ENCODE data around the gene SLCO2B1. TPM values are rescaled to one million over a fixed set of nuclear protein-coding genes. Genes with fewer than 3 reads are reported as not detected.

SLCO2B1 gene
- total RNA-seq, 4 donors from 2014 or later, result 1.9 to 17.6 (median 5.0) TPM

DNA sequence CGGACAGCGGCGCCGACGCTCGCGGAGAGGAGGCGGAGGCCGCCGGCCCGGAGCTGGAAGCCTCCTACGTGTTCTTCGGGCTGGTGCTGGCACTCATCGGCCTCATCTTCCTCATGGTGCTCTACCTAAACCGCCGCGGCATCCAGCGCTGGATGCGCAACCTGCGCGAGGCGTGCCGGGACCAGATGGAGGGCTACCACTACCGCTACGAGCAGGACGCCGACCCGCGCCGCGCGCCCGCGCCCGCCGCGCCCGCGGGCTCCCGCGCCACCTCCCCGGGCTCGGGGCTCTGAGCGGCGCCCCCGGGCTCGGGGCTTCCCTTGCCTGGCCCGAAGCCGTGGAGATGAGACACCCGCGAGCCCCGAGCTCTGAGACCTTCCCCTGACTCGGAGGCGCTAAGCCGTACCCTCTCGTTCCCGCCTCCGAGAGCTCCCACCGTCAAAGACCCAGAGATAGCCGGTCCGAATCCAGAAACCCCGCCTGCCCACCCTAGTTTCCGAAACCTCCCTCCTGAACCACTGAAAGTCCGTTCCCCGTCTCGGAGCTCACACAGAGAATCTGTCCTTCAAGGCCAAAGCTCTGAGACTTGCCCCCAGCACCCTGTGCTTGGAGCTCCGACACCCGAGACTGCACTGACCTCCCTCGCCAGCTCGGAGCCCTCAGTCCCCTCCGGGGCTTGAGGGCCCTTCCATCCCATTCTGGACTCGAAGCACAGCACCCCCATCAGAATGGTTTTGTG lies 91.2 kb downstream of the SLCO2B1 start:
- H3K36me3 ChIP-seq, result no peaks in the 10 kb centered on the region
- peaks cover 27 to 28% (median 27%) of the 10 kb centered on the region in 3 donors for H3K27me3 ChIP-seq
- peak overlapping the region in 3 of 4 donors; percentile 35 to 46 (median 43) for H3K4me3 ChIP-seq
- no peaks in the 10 kb centered on the region for H3K9me3 ChIP-seq
- no peak for TF ChIP-seq POLR2A (IDR thresholded peaks at IDR 0.05)
- peak in 1 of 5 experiments; percentile 5 for TF ChIP-seq CTCF (IDR thresholded peaks at IDR 0.05 in 4 of 5, conservative IDR thresholded peaks at IDR 0.05 in 1 of 5)
- H3K4me1 ChIP-seq, result peaks cover 0 to 6% of the 10 kb centered on the region in 2 donors
- in situ Hi-C loops (cut with MboI; ENCODE audit: low sequenced_read_pairs in 4 of 4), result loop anchor here (10.0 to 25.0 kb wide), 3 partner anchors 217 to 317 kb away; partner anchors contain the start of genes SPCS2 (in 1 of the 4) and XRRA1 (in 1 of the 4)
- ATAC-seq (peak in 1 of 2 donors; percentile 11), DNase-seq (no peak)
- intact Hi-C loops (cut with DNase I; ENCODE audit: low total_unique reads), result loop anchor here (1.0 to 5.0 kb wide), 2 partner anchors 220 to 313 kb away; no protein-coding TSS in a partner anchor
- no peak overlapping the region for H3K27ac ChIP-seq

DNA sequence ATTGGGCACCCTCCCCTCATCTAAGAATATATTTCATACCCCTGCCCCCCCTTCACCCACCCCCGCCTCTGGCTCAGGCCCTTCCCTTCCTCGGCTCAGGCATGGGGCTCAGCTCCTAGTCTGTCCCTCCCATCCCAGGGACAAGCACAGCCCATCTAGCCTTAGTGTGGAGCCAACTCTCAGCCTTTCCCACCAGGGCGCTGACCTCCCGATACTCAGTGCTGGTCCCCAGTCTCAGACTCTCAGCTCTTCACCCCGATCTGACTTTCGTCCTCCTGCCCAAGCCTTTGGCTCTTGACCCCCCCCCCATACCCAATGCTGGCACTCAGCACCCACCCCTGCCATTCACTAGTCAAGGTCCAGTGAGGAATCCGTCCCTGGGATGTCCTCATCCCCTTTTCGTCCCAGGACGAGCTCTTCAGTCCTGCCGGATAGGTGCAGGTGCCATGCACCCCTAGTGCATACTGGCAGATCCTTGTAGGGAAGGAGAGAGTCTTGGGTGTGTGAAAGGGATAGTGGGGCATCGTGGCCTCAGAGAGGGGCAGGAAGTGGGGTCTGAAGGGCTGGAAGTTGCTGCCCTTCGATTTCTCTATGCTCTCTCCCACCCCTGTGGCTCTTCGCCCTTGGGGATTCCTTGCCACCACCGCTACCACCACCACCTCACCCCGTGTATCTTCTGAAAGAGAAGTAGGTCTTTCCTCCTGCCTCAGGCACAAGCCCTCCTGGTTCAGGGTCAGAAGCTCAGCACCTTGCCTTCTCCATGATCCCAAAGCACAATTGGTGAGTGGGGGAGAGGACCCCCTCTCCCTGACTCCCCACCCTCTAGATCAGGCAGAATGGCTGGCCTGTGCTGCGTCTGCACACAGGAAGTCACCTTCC lies 92.1 kb downstream of the SLCO2B1 start:
- intact Hi-C loops (cut with DNase I; ENCODE audit: low total_unique reads), result loop anchor here (5.0 kb wide), 1 partner anchor 221 kb away; no protein-coding TSS in a partner anchor
- H3K27me3 ChIP-seq, result peaks cover 27 to 28% (median 27%) of the 10 kb centered on the region in 3 donors
- no peak overlapping the region for H3K4me3 ChIP-seq
- in situ Hi-C loops (cut with MboI; ENCODE audit: low sequenced_read_pairs in 4 of 4), result loop anchor here (10.0 to 25.0 kb wide), 3 partner anchors 218 to 318 kb away; partner anchors contain the start of genes SPCS2 (in 1 of the 4) and XRRA1 (in 1 of the 4)
- DNase-seq, result no peak
- no peaks in the 10 kb centered on the region for H3K9me3 ChIP-seq
- H3K36me3 ChIP-seq, result no peaks in the 10 kb centered on the region
- peaks cover 0 to 6% of the 10 kb centered on the region in 2 donors for H3K4me1 ChIP-seq
- ATAC-seq, result no peak
- TF ChIP-seq POLR2A (IDR thresholded peaks at IDR 0.05), result no peak
- no peak for TF ChIP-seq CTCF (IDR thresholded peaks at IDR 0.05 in 4 of 5, conservative IDR thresholded peaks at IDR 0.05 in 1 of 5)
- no peak overlapping the region for H3K27ac ChIP-seq

GRCh38 chr11:75244052-75244814 lies 93.3 kb downstream of the SLCO2B1 start:
- no peak for TF ChIP-seq POLR2A (IDR thresholded peaks at IDR 0.05)
- TF ChIP-seq CTCF (IDR thresholded peaks at IDR 0.05 in 4 of 5, conservative IDR thresholded peaks at IDR 0.05 in 1 of 5), result no peak
- in situ Hi-C loops (cut with MboI; ENCODE audit: low sequenced_read_pairs in 4 of 4), result loop anchor here (10.0 to 25.0 kb wide), 3 partner anchors 219 to 319 kb away; partner anchors contain the start of genes SPCS2 (in 1 of the 4) and XRRA1 (in 1 of the 4)

More at GRCh38 chr11:75244052-75244814, 93.3 kb downstream of the SLCO2B1 start:
- H3K4me1 ChIP-seq, result peaks cover 0 to 6% of the 10 kb centered on the region in 2 donors
- ATAC-seq (no peak), DNase-seq (no peak)
- H3K36me3 ChIP-seq, result no peaks in the 10 kb centered on the region
- intact Hi-C loops (cut with DNase I; ENCODE audit: low total_unique reads), result loop anchor here (5.0 kb wide), 1 partner anchor 222 kb away; no protein-coding TSS in a partner anchor
- no peaks in the 10 kb centered on the region for H3K9me3 ChIP-seq
- peaks cover 25 to 27% (median 27%) of the 10 kb centered on the region in 3 donors for H3K27me3 ChIP-seq
- no peak overlapping the region for H3K27ac ChIP-seq
- H3K4me3 ChIP-seq, result no peak overlapping the region

Measured in gastrocnemius medialis (tissue), 4 donors.